Renal cortex interstitium (tissue), 11 donors: Measurements from ENCODE around the gene PCDH15. TPM values are rescaled to one million over a fixed set of nuclear protein-coding genes. Genes with fewer than 3 reads are reported as not detected.
"Not testable (repeated sequence)": the region's sequence is repeated elsewhere in the genome, so short reads cannot be mapped to it uniquely, and the experiment has no call there.

Source experiments
- DNase-seq, 11 donors: peaks; one replicate each; pipeline ENCODE4 v3.0.0-alpha.2; 2013; ENCODE audit warnings: low read depth in 9 of 11, low spot score in 4 of 11; ENCODE audit errors: extremely low read depth in 1 of 11
- polyA plus RNA-seq, 3 donors: library from polyadenylated mRNA; unstranded; fragments of 120-200 nt; gene quantifications; one replicate each; pipeline ENCODE4 v1.2.1, GENCODE V29; 2013; ENCODE audit not compliant: insufficient read length in 3 of 3

PCDH15 gene
- polyA plus RNA-seq, 3 donors, result 7.6 to 11.1 (median 7.7) TPM

- no peak for DNase-seq
Observed at GRCh38 chr10:54607983-54608382, 193.0 kb downstream of the PCDH15 start.

GRCh38 chr10:54594289-54594688, 206.7 kb downstream of the PCDH15 start:
- DNase-seq, result no peak

- no peak for DNase-seq
Observed at GRCh38 chr10:54587971-54588370, 213.1 kb downstream of the PCDH15 start.

GRCh38 chr10:54585572-54585971, 215.5 kb downstream of the PCDH15 start:
- no peak for DNase-seq

DNA sequence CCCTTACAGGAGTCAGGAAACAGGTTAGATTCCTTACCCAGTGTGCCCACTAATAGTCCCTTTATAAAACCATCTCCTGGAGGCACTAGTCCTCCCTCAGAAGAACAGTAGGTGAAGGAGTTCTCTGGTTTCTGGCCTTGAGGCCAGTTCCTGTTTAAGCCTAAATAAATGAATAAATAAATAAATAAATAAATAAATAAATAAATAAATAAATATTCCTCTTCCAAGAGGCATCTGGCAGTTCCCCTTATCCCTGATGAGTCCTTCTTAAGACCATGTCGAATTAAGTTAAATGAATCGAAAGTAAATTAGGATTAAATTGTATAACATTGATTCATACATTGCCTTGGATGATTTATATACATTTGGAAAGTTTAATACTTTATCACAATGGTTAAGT, 223.3 kb downstream of the PCDH15 start:
- no peak for DNase-seq

DNA sequence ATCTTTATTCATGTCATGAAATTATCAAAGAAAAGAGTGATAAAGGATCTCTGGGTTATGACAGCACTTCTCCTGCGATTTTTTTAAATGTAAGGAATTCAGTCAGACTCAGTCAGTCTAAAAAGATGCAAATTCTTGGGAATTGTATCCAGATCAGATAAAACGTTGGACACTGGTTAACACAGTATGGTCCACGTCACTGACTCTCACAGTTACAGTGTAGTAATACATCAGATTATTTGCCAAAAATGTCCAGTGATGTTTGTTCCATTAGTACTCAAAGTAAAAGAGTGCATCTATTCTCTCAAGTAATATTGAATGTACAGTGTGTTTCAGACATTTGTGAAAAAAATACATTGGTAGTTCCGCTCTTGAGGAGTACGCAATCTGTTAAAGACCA, 224.5 kb downstream of the PCDH15 start:
- DNase-seq, result no peak

GRCh38 chr10:54559498-54559897, 241.5 kb downstream of the PCDH15 start:
- no peak for DNase-seq

- no peak for DNase-seq
Observed at GRCh38 chr10:54554028-54554427, 247.0 kb downstream of the PCDH15 start.

DNA sequence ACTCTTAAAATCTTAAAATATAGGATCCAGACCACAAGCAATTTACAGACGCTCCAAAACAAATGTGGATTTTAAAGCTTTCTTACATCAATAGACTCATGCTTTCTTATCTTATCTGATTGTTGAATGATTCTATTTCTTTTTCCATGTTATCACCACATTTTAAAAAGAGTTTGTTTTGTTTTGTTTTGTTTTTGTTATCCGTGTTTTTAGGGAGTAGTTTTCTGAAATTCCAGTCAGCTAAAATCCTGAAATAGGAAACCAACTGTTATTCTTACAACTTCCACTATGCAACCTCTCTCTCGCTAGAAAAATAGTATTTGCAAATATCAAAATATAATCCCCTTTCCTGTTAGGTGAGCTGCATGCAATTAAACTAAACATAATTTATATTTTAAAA, 251.0 kb downstream of the PCDH15 start:
- no peak for DNase-seq

DNA sequence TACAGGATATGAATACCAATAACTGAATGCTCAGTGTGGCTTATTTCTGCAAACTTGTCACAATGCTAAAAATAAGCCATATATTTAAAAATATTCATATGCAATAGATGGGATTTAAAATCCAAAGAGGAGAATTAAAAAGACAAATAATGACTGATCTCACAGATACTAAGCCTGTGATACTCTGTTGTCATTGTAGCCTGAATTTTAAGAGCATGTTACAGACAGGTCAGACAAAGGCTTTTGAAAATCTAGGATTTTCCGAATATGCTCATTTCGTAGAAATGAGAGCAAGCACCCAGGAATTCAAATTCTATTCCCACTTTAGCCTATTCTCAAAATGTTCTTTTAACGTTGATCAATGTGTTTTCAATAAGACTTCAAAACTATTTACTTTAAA, 269.7 kb downstream of the PCDH15 start:
- DNase-seq, result no peak

DNA sequence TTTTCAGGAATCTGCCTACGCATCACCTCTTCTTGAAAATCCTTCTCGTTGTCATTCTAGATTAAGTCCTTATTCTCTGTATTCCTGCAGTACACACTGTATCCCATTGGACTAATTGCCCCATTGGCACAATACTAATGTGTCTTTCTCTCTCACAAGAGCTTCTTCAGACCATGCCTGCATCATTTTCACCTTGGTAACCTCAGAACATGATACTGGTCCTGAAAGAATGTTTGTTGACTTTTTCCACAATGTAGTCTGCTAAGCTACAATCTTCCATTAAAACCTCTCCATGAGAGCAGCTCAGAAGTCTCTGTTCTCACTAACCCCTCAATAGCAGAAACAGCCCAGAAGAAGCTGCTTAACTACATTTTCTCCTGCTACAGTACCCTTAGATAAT, 270.7 kb downstream of the PCDH15 start:
- peak in 2 of 11 donors; percentile 2 to 6 for DNase-seq

- no peak for DNase-seq
Observed at GRCh38 chr10:54525816-54526215, 275.2 kb downstream of the PCDH15 start.

GRCh38 chr10:54515244-54515643, 285.8 kb downstream of the PCDH15 start:
- not testable (repeated sequence) for DNase-seq

- no peak for DNase-seq
Observed at GRCh38 chr10:54503863-54504262, 297.2 kb downstream of the PCDH15 start.

DNA sequence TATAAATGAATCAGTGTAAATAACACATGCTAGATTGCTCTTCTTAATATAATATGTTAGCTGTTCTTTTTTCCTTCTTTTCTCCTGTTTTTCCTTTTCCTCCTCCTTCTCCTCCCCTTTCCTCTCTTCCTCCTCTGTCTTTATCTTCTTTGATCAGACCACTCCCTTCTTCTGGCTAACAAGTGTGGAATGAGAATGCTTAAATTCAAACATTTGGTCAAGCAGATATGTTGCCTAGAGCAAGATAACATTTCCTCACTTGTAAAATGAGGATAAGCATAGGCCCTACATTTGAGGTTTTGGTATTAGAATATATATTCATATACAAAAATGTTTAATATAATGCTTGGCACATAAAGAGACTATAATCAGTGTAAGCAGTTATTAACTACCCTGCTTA, 299.1 kb downstream of the PCDH15 start:
- no peak for DNase-seq

GRCh38 chr10:54496852-54497251, 304.2 kb downstream of the PCDH15 start:
- no peak for DNase-seq

DNA sequence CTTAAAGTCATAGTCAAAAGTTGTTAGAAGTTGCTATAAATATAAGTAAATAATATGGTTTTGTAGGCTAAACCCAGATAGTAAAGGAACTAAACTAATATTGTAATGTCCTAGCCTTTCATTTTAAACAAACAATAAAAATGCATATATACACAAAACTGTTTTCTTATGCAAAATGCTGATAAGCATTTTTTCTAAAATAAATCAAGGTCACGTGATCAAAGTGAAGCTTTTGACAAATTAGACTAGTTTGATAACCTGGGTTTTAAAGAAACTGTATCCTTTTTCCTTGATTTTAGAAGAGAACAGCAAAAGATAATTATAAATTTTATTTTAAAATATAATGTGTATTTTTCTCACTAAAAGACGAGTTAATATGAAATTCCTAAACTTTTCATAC, 313.3 kb downstream of the PCDH15 start:
- no peak for DNase-seq

DNA sequence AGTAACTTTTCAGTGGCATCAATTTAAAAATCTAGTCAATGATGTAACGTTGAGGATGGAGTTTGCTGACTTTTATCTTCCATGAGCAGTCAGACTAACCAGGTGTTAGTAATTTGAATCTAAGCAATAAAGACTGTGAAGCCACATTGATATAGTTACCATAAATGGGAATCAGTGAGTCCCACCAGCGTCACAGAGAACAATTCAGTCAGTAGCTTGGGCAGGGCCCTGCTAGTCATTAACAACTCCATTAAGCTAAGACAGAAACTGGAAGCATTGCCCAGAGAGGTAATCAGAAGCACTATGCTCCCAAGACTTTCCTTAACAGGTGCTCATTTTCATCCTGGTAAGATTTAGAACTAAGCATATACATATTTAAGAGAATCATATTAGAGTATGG, 315.1 kb downstream of the PCDH15 start:
- no peak for DNase-seq

DNA sequence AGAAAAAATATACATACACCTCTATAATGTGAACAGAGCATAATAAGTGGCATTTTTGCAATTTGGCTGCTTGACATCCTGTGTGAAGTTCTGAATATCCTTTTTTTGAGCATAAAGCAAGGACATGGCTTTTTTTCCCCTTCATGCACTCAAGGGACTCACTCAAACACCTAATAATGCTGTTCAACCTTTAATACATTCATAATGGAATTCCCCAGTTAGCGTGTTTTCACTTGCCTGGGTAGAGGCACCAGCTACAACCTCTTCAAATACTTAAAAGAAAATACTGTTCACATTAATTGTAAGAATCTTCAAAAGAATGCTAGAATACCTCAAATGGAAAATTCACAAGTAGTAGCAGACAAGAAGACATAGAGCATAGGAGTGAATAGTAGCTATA, 316.8 kb downstream of the PCDH15 start:
- no peak for DNase-seq

- no peak for DNase-seq
Observed at GRCh38 chr10:54478601-54479000, 322.4 kb downstream of the PCDH15 start.

DNA sequence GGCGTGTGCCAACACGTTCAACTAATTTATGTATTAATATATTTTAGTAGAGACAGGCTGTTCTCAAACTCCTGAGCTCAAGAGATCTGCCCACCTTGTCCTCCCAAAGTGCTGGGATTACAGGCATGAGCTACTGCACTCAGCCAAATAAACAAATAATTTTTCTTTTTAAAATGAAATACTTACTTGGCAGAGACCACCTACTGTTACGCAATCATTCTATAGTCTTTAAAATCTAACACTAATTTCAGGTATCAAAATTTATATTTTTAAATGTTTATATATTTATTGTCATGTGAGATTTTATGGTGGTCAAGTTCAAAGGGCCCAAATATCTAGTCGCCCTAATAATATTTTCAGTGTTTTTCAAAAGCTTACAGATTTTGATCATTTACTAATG, 323.3 kb downstream of the PCDH15 start:
- DNase-seq, result no peak

DNA sequence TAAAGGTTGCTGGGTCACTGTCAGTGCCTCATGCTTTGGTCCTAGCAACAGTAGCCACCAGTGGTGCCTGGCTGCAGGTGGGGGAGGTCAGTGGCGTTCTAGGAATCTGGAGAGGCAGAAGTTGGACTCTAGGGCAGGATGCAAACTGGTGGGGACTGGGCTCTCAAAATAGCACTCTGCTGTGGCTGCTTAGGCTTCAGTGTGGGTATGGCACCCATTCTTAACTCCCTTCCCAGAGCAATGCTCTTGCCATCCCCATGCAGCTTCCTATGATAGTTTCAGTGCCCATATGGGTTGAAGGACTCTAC, 330.8 kb downstream of the PCDH15 start:
- DNase-seq, result no peak
